ENCODE measurements around the gene CPN2.

DNA sequence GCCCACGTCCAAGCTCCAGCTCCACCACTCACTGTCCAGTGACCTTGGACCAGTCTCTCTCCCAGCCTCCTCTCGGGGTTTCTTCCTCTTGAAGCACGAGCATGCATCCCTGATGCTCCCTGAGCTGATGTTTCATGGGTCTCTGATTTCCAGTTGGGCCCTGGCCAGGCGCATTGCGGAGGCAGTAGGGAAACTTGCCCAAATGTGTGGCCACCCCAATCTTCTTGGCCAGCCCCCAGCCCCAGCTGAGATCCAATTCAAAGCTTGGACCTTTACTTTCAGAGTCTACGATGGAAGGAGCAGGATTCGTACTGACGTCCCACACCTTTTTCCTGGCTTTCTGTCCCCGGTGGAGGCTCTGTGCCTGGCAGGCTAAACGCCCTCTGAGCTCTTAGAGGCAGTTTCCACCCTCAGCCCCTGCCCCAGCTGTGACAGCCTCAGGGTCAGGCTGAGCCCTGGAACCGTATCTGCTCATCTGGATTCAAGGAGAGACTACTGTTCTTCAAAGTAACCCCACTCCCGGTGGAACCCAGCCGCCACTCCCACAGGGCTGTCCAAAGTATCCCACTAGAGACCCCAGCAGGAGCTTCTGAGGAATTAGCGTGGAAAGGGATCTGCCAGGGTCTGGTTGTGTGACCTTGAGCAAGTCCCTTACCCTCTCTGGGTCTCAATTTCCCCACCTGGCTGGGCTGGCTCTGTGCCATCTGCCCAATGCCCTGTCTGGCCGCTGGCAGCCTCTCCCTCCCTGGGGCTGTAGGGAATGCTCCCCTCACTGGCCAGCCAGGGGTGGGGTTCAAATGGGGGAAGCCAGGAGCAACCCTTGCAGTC is 37.4 kb downstream of the CPN2 start:
- TF ChIP-seq, protein P1, sequence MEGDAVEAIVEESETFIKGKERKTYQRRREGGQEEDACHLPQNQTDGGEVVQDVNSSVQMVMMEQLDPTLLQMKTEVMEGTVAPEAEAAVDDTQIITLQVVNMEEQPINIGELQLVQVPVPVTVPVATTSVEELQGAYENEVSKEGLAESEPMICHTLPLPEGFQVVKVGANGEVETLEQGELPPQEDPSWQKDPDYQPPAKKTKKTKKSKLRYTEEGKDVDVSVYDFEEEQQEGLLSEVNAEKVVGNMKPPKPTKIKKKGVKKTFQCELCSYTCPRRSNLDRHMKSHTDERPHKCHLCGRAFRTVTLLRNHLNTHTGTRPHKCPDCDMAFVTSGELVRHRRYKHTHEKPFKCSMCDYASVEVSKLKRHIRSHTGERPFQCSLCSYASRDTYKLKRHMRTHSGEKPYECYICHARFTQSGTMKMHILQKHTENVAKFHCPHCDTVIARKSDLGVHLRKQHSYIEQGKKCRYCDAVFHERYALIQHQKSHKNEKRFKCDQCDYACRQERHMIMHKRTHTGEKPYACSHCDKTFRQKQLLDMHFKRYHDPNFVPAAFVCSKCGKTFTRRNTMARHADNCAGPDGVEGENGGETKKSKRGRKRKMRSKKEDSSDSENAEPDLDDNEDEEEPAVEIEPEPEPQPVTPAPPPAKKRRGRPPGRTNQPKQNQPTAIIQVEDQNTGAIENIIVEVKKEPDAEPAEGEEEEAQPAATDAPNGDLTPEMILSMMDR (IDR thresholded peaks at IDR 0.05): no peak
- no peak for TF ChIP-seq EZH2 (IDR thresholded peaks at IDR 0.05; ENCODE audit: borderline replicate concordance, insufficient read depth, low read depth, low read length, poor library complexity, severe bottlenecking)
